ENCODE data around the gene ING3. TPM values are rescaled to one million over a fixed set of nuclear protein-coding genes. Genes with fewer than 3 reads are reported as not detected.

Gene ING3
- total RNA-seq, 1 donor from 2014 or later: 10.8 TPM

- Histone ChIP-seq H3K27me3 (ENCODE audit: control insufficient read depth, insufficient read depth, low read length) (no peaks in the 10 kb centered on the region), H3K4me3 (ENCODE audit: low read depth, low read length) (no peak overlapping the region), H3K36me3 (ENCODE audit: control insufficient read depth, insufficient read depth, low read length) (no peaks in the 10 kb centered on the region)
- TF ChIP-seq CTCF (IDR thresholded peaks at IDR 0.05; ENCODE audit: insufficient read depth, low read length, severe bottlenecking): no peak
- no peak for DNase-seq (ENCODE audit: low read depth)
- FAIRE-seq: no peak
These were observed 7.7 kb upstream of the ING3 start for GRCh38 chr7:120942861-120943260.

DNA sequence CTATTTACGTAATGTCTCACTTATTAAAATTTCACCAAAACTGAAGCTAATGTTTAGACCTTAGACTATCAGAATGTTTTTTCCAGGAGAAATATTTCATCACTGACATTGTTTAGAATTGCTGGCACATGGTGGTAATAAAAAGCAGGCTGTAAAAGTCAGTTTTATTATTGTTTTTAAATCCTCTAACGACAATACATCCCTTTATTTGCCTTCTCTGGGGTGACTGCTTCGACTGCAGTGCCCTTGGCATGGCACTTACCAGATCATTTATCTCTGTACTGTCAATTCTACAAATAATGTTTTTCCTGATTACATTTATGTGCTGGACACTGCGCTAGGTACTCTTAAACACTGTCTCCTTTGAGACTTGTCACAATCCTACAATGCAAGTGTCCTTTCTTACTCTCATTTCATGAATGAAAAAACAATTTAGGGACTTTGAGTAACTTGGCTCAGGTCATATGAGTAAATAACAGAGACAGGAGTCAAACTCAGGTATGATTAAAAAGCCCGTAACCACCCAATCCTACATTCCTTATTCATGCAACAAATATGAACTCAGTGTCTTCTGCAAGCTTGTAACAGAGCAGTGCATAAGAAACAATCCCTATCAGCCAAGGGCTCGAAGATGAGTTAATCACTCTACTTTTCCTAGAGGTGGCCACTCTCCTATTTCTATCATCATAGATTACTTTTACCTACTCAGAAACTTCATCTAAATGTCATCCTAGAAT lies 5.6 kb upstream of the ING3 start:
- DNase-seq (ENCODE audit: low read depth) (peak; percentile 21), FAIRE-seq (no peak)
- Histone ChIP-seq H3K36me3 (ENCODE audit: control insufficient read depth, insufficient read depth, low read length) (no peaks in the 10 kb centered on the region), H3K4me3 (ENCODE audit: low read depth, low read length) (no peak overlapping the region), H3K27me3 (ENCODE audit: control insufficient read depth, insufficient read depth, low read length) (no peaks in the 10 kb centered on the region)
- no peak for TF ChIP-seq CTCF (IDR thresholded peaks at IDR 0.05; ENCODE audit: insufficient read depth, low read length, severe bottlenecking)

DNA sequence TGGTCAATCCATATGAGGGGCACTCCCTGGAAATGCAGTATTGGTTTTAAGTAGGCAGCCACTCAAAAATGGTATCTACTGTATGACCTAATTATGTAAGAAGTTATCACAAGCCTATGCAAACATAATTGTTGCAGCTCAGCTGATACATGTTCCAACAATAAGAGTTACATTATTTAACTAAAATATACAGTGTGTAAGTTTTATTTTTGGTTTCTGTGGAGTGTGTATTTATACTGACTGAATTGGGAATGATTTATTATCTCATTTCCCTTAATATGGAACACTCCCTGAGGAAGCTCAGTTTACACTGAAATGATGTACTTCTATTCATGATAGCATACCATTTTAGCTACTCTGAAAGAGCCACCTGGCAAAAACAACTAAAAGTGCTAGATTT lies 2.6 kb upstream of the ING3 start:
- no peak overlapping the region for H3K4me3 ChIP-seq (ENCODE audit: low read depth, low read length)
- no peaks in the 10 kb centered on the region for H3K27me3 ChIP-seq (ENCODE audit: control insufficient read depth, insufficient read depth, low read length)
- FAIRE-seq: no peak
- no peaks in the 10 kb centered on the region for H3K36me3 ChIP-seq (ENCODE audit: control insufficient read depth, insufficient read depth, low read length)
- no peak for DNase-seq (ENCODE audit: low read depth)
- TF ChIP-seq CTCF (IDR thresholded peaks at IDR 0.05; ENCODE audit: insufficient read depth, low read length, severe bottlenecking): no peak

- no peak for FAIRE-seq
- Histone ChIP-seq H3K27me3 (ENCODE audit: control insufficient read depth, insufficient read depth, low read length) (no peaks in the 10 kb centered on the region), H3K4me3 (ENCODE audit: low read depth, low read length) (no peak overlapping the region), H3K36me3 (ENCODE audit: control insufficient read depth, insufficient read depth, low read length) (no peaks in the 10 kb centered on the region)
- peak; percentile 8 for DNase-seq (ENCODE audit: low read depth)
- TF ChIP-seq CTCF (IDR thresholded peaks at IDR 0.05; ENCODE audit: insufficient read depth, low read length, severe bottlenecking): no peak
These were observed 1.1 kb upstream of the ING3 start for GRCh38 chr7:120949393-120949911.

- no peak for TF ChIP-seq CTCF (IDR thresholded peaks at IDR 0.05; ENCODE audit: insufficient read depth, low read length, severe bottlenecking)
- FAIRE-seq: no peak
- DNase-seq (ENCODE audit: low read depth): no peak
- H3K27me3 ChIP-seq (ENCODE audit: control insufficient read depth, insufficient read depth, low read length): no peaks in the 10 kb centered on the region
- H3K4me3 ChIP-seq (ENCODE audit: low read depth, low read length): peak overlapping the region; percentile 24
- H3K36me3 ChIP-seq (ENCODE audit: control insufficient read depth, insufficient read depth, low read length): no peaks in the 10 kb centered on the region
These were observed 509 bp upstream of the ING3 start for GRCh38 chr7:120949998-120950538.

Measured in bronchial epithelial cell (primary cell).